Heart right ventricle (tissue), 16 donors: ENCODE results near the gene SELE. TPM values are rescaled to one million over a fixed set of nuclear protein-coding genes. Genes with fewer than 3 reads are reported as not detected.

Experiments
- ATAC-seq, 8 donors: fragments of 200-7000 bp; cut with Tn5 transposase; one replicate each; pipeline ENCODE4 v1.9.1; 2020; ENCODE audit warnings: mild to moderate bottlenecking in 8 of 8, moderate library complexity in 8 of 8, moderate number of reproducible peaks in 1 of 8
- DNase-seq, 2 donors: peaks; one replicate each; pipeline ENCODE4 v3.0.0-alpha.2; 2020
- H3K27ac ChIP-seq, 10 donors: fragments of 200-600 bp; sonication (generic) in 2 of 10; one replicate each; pipeline versions ENCODE4 v1.5.0 to v1.8.0; 2020 to 2022; ENCODE audit warnings: mild to moderate bottlenecking in 3 of 10
- H3K27me3 ChIP-seq, 7 donors: fragments of 200-600 bp; one replicate each; pipeline ENCODE4 v1.8.0; 2021 to 2022; ENCODE audit warnings: mild to moderate bottlenecking in 2 of 7
- H3K36me3 ChIP-seq, 9 donors: fragments of 200-600 bp; sonication (generic) in 1 of 9; one replicate each; pipeline versions ENCODE4 v1.5.0 to v1.8.0; 2020 to 2022; ENCODE audit warnings: mild to moderate bottlenecking in 2 of 9
- H3K4me1 ChIP-seq, 9 donors: fragments of 200-600 bp; sonication (generic) in 1 of 9; one replicate each; pipeline versions ENCODE4 v1.5.0 to v1.8.0; 2020 to 2022; ENCODE audit warnings: mild to moderate bottlenecking in 4 of 9
- H3K4me3 ChIP-seq, 10 donors: fragments of 200-600 bp; sonication (generic) in 2 of 10; one replicate each; pipeline versions ENCODE4 v1.5.0 to v1.8.0; 2020 to 2022; ENCODE audit warnings: mild to moderate bottlenecking in 7 of 10, moderate library complexity in 2 of 10
- H3K9me3 ChIP-seq, 11 donors: fragments of 200-600 bp in 10 of 11; sonication (generic) in 2 of 11; one replicate each; pipeline versions ENCODE4 v1.5.0 to v1.8.0; 2013 to 2022; ENCODE audit warnings: mild to moderate bottlenecking in 2 of 11, control low read depth in 1 of 11, moderate library complexity in 1 of 11
- CTCF ChIP-seq, 9 donors: fragments of 200-600 bp; sonication (generic) in 2 of 9; IDR thresholded peaks; one replicate each; pipeline versions ENCODE4 v1.5.0 to v1.8.0; 2021 to 2022; ENCODE audit warnings: antibody characterized with exemption in 9 of 9, mild to moderate bottlenecking in 5 of 9, moderate library complexity in 1 of 9
- WGBS, 2 donors: extraction: QIAGEN DNeasy Blood & Tissue Kit; methylation state at CpG; one replicate each; pipeline ENCODE4 v1.1.7; 2013; ENCODE audit warnings: inconsistent platforms in 1 of 2; 5-methylcytosine and 5-hydroxymethylcytosine counted together
- intact Hi-C, 10 donors: fragments of 100-400 bp; cut with DNase I; formaldehyde crosslinking; loops; one replicate each; pipeline versions ENCODE4 v1.11.1 to v1.14.2; 2022
- polyA plus RNA-seq, 2 donors: library from polyadenylated mRNA; stranded (reverse); fragments of 200-250 nt; gene quantifications; one replicate each; pipeline ENCODE4 v1.2.3, GENCODE V29; 2013
- total RNA-seq, 10 donors: library from RNA; stranded (reverse); fragmentation: NEBNext Ultra II Directional in 3 of 10; extraction: Animal tissue kit (Norgen Biotek cat#: 25700) in 3 of 10; gene quantifications; one replicate each; pipeline versions ENCODE4 v1.2.1 to v1.2.4, GENCODE V29; 2021 to 2023
- donor health status: Arrhythmogenic right ventricular cardiomyopathy.
- donor health status: ischemic (EF 13 %, LVEDD 7.1; RV severe dilation, severe dysfunction).
- donor health status: healthy with polysubstance abuse.
- donor health status: DM: no; HTN: yes; CAD: no.
- donor health status: DM: no; HTN: no; CAD: no.
- donor health status: ischemic (EF 25% LVEDD 6.9; RV normal size, moderate dysfunction).
- donor health status: ischemic (EF 25% LVEDD 5.7; RV mildly dilated, moderate dysfunction).
- donor health status: healthy.
- donor health status: DM: yes; HTN: yes; CAD: no.
- donor health status: Ischemic cardiomyopathy.
- donor health status: ischemic (EF 35%, LVEDD 5.7; RV mildly dilated, moderate dysfunction).
- donor health status: nonischemic (EF 11% LVEDD 7.7; RV severe dilation, severe dysfunction).
- donor health status: DM: yes; HTN: yes; CAD: no.
- donor health status: PGD.
- donor health status: ischemic (EF 29% LVEDD 5.4; RV normal size, mild dysfunction).
- donor health status: nonischemic (EF 23%, LVEDD 6.1; RV moderate dilation, normal function).

SELE gene
- total and polyA plus RNA-seq, 12 donors: 0.46 to 15.3 (median 2.9) TPM

DNA sequence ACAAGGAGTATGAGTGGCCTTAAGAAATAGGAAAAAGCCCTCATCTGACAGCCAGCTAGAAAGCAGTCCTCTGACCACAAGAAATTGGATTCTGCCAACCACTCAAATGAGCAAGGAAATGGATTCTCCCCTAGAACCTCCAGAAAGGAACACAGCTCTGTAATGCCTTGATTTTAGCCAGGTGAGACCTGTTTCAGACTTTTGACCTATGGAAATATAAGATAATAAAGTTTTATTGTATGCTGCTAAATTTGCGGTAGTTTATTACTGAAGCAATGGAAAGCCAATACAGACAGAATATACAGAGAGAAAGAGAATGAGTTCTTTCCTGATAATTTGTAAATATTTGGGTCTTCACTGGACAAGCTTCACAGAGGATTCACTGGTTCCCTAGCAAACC, 28.8 kb upstream of the SELE start:
- Histone ChIP-seq H3K4me1 (peaks cover 0 to 3% (median 0%) of the 10 kb centered on the region in 9 donors), H3K27ac (no peak overlapping the region), H3K9me3 (no peaks in the 10 kb centered on the region), H3K4me3 (no peak overlapping the region), H3K27me3 (peaks cover 0 to 18% (median 0%) of the 10 kb centered on the region in 7 donors), H3K36me3 (no peaks in the 10 kb centered on the region)
- 95 to 100% methylated on average over 1 of the region's 1 CpG for WGBS, 2 donors
- intact Hi-C loops: no loop called here
- TF ChIP-seq CTCF (IDR thresholded peaks at IDR 0.05): no peak
- ATAC-seq: no peak
- no peak for DNase-seq

DNA sequence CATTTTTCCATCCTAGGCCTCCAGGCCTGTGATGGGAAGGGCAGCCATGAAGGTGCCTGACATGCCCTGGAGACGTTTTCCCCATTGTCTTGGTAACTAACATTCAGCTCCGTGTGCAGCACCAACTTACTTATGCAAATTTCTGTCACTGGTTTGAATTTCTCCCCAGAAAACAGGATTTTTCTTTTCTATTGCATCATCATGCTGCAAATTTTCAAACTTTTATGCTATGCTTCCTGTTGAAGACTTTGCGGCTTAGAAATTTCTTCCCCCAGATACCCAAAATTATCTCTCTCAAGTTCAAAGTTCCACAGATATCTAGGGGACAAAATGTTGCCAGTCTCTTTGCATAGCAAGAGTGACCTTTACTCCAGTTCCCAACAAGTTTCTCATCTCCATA, 25.2 kb upstream of the SELE start:
- DNase-seq (no peak), ATAC-seq (no peak)
- H3K4me3 ChIP-seq: no peak overlapping the region
- no peaks in the 10 kb centered on the region for H3K9me3 ChIP-seq
- H3K27ac ChIP-seq: no peak overlapping the region
- TF ChIP-seq CTCF (IDR thresholded peaks at IDR 0.05): no peak
- H3K27me3 ChIP-seq: peaks cover 0 to 10% (median 0%) of the 10 kb centered on the region in 7 donors
- intact Hi-C loops: no loop called here
- H3K36me3 ChIP-seq: no peaks in the 10 kb centered on the region
- H3K4me1 ChIP-seq: peaks cover 0 to 3% (median 0%) of the 10 kb centered on the region in 9 donors
- WGBS, 2 donors: 85 to 87% methylated on average over 3 of the region's 3 CpGs

DNA sequence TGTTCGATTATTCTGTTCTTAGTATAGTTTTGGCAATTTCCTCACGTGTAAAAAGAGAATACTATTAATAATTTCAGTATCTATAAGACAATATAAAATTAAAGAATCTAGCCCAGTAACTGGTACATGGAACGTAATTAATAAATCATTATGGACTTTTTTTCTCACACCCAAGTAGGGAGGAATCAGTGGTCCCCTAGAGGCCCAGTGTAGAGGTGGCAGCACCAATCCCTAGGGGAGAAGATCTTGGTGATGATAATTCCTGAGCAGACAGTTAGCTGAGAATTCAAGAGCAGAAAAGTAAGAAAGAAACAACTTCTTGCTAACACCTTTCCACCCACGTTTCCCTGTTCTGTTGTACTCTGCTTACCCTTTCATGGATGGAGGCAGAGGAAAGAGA, 19.7 kb upstream of the SELE start:
- 67 to 68% methylated on average over 4 of the region's 4 CpGs for WGBS, 2 donors
- no peaks in the 10 kb centered on the region for H3K36me3 ChIP-seq
- H3K4me3 ChIP-seq: no peak overlapping the region
- intact Hi-C loops: no loop called here
- peaks cover 0 to 17% (median 0%) of the 10 kb centered on the region in 7 donors for H3K27me3 ChIP-seq
- no peak overlapping the region for H3K27ac ChIP-seq
- no peaks in the 10 kb centered on the region for H3K4me1 ChIP-seq
- DNase-seq: no peak
- ATAC-seq: no peak
- H3K9me3 ChIP-seq: no peaks in the 10 kb centered on the region
- no peak for TF ChIP-seq CTCF (IDR thresholded peaks at IDR 0.05)

- Histone ChIP-seq H3K27me3 (peaks cover 0 to 21% (median 0%) of the 10 kb centered on the region in 7 donors), H3K27ac (no peak overlapping the region), H3K36me3 (no peaks in the 10 kb centered on the region), H3K4me3 (no peak overlapping the region), H3K9me3 (no peaks in the 10 kb centered on the region), H3K4me1 (peaks cover 0 to 10% (median 3%) of the 10 kb centered on the region in 9 donors)
- TF ChIP-seq CTCF (IDR thresholded peaks at IDR 0.05): no peak
- DNase-seq: no peak
- no peak for ATAC-seq
- intact Hi-C loops: no loop called here
- WGBS, 2 donors: 83 to 85% methylated on average over 1 of the region's 1 CpG
Measured at GRCh38 chr1:169750041-169750440, 16.2 kb upstream of the SELE start.
